NCI-H1694 (cell line): ENCODE results near the gene EGLN3.
"Not testable (repeated sequence)": the region's sequence is repeated elsewhere in the genome, so short reads cannot be mapped to it uniquely, and the experiment has no call there.

Experiments used
- DNase-seq: peaks from one replicate; lab custom pipeline; 2025; lab: John Stamatoyannopoulos, UW

The EGLN3 gene

GRCh38 chr14:33950320-33951182 is at the start of gene EGLN3:
TSS of gene EGLN3 (minus strand) at chr14:33951074. CDS start at chr14:33950752, 322 bp downstream.
- peak; percentile 48 for DNase-seq

- DNase-seq = no peak
Measured at GRCh38 chr14:34000396-34000795, 49.5 kb upstream of the EGLN3 start.

GRCh38 chr14:33999771-34000291 is 49.0 kb upstream of the EGLN3 start:
- DNase-seq = no peak

GRCh38 chr14:33997611-33998010 is 46.7 kb upstream of the EGLN3 start:
- no peak for DNase-seq

GRCh38 chr14:33996462-33996861 is 45.6 kb upstream of the EGLN3 start:
- no peak for DNase-seq

- DNase-seq = no peak
Measured at GRCh38 chr14:33993246-33993645, 42.4 kb upstream of the EGLN3 start.

GRCh38 chr14:33992274-33993007 is 41.6 kb upstream of the EGLN3 start:
- DNase-seq = no peak

GRCh38 chr14:33990790-33991189 is 39.9 kb upstream of the EGLN3 start:
- DNase-seq = no peak

- no peak for DNase-seq
Measured at GRCh38 chr14:33987565-33988080, 36.7 kb upstream of the EGLN3 start.

GRCh38 chr14:33986804-33987203 is 35.9 kb upstream of the EGLN3 start:
- DNase-seq = no peak

GRCh38 chr14:33985242-33985641 is 34.4 kb upstream of the EGLN3 start:
- no peak for DNase-seq

- DNase-seq = no peak
Measured at GRCh38 chr14:33979613-33980276, 28.9 kb upstream of the EGLN3 start.

GRCh38 chr14:33978892-33979612 is 28.2 kb upstream of the EGLN3 start:
- DNase-seq = no peak

- no peak for DNase-seq
Measured at GRCh38 chr14:33972583-33973081, 21.8 kb upstream of the EGLN3 start.

- DNase-seq = not testable (repeated sequence)
Measured at GRCh38 chr14:33969846-33970245, 19.0 kb upstream of the EGLN3 start.

- no peak for DNase-seq
Measured at GRCh38 chr14:33968722-33969121, 17.8 kb upstream of the EGLN3 start.

GRCh38 chr14:33967138-33967537 is 16.3 kb upstream of the EGLN3 start:
- DNase-seq = no peak

GRCh38 chr14:33966276-33966675 is 15.4 kb upstream of the EGLN3 start:
- no peak for DNase-seq

- no peak for DNase-seq
Measured at GRCh38 chr14:33964599-33965317, 13.9 kb upstream of the EGLN3 start.

- no peak for DNase-seq
Measured at GRCh38 chr14:33963892-33964291, 13.0 kb upstream of the EGLN3 start.

- DNase-seq = not testable (repeated sequence)
Measured at GRCh38 chr14:33962466-33962865, 11.6 kb upstream of the EGLN3 start.
